ENCODE data around the gene PERCC1.

PERCC1 gene

GRCh38 chr16:1426734-1427471 lies 4.0 kb upstream of the PERCC1 start:
- peaks cover 4% of the 10 kb centered on the region for H3K4me1 Mint-ChIP-seq (ENCODE audit: low read depth)
- H3K36me3 Mint-ChIP-seq, result no peaks in the 10 kb centered on the region
- no peaks in the 10 kb centered on the region for H3K27me3 Mint-ChIP-seq
- no peak overlapping the region for H3K4me3 Mint-ChIP-seq
- no peaks in the 10 kb centered on the region for H3K9me3 Mint-ChIP-seq (ENCODE audit: low read depth)
- H3K27ac Mint-ChIP-seq, result no peak overlapping the region

GRCh38 chr16:1427473-1428461 lies 3.1 kb upstream of the PERCC1 start:
- Mint-ChIP-seq H3K9me3 (ENCODE audit: low read depth) (no peaks in the 10 kb centered on the region), H3K27me3 (no peaks in the 10 kb centered on the region), H3K36me3 (no peaks in the 10 kb centered on the region), H3K27ac (no peak overlapping the region), H3K4me3 (no peak overlapping the region), H3K4me1 (ENCODE audit: low read depth) (no peaks in the 10 kb centered on the region)

GRCh38 chr16:1428511-1428910 lies 2.4 kb upstream of the PERCC1 start:
- H3K4me3 Mint-ChIP-seq, result no peak overlapping the region
- no peaks in the 10 kb centered on the region for H3K27me3 Mint-ChIP-seq
- H3K36me3 Mint-ChIP-seq, result no peaks in the 10 kb centered on the region
- H3K27ac Mint-ChIP-seq, result no peak overlapping the region
- H3K9me3 Mint-ChIP-seq (ENCODE audit: low read depth), result no peaks in the 10 kb centered on the region
- H3K4me1 Mint-ChIP-seq (ENCODE audit: low read depth), result no peaks in the 10 kb centered on the region

- Mint-ChIP-seq H3K27me3 (no peaks in the 10 kb centered on the region), H3K9me3 (ENCODE audit: low read depth) (no peaks in the 10 kb centered on the region), H3K4me1 (ENCODE audit: low read depth) (no peaks in the 10 kb centered on the region), H3K36me3 (no peaks in the 10 kb centered on the region), H3K4me3 (no peak overlapping the region), H3K27ac (no peak overlapping the region)
Measured at GRCh38 chr16:1429012-1429411, 1.9 kb upstream of the PERCC1 start.

GRCh38 chr16:1429631-1430030 lies 1.2 kb upstream of the PERCC1 start:
- Mint-ChIP-seq H3K9me3 (ENCODE audit: low read depth) (no peaks in the 10 kb centered on the region), H3K27ac (no peak overlapping the region), H3K27me3 (no peaks in the 10 kb centered on the region), H3K4me1 (ENCODE audit: low read depth) (no peaks in the 10 kb centered on the region), H3K4me3 (no peak overlapping the region), H3K36me3 (no peaks in the 10 kb centered on the region)

- H3K4me1 Mint-ChIP-seq (ENCODE audit: low read depth), result no peaks in the 10 kb centered on the region
- H3K9me3 Mint-ChIP-seq (ENCODE audit: low read depth), result no peaks in the 10 kb centered on the region
- no peak overlapping the region for H3K4me3 Mint-ChIP-seq
- no peaks in the 10 kb centered on the region for H3K36me3 Mint-ChIP-seq
- no peaks in the 10 kb centered on the region for H3K27me3 Mint-ChIP-seq
- no peak overlapping the region for H3K27ac Mint-ChIP-seq
Measured at GRCh38 chr16:1430214-1430758, 592 bp upstream of the PERCC1 start.

- H3K27ac Mint-ChIP-seq, result peak overlapping the region; percentile 79
- no peaks in the 10 kb centered on the region for H3K4me1 Mint-ChIP-seq (ENCODE audit: low read depth)
- H3K27me3 Mint-ChIP-seq, result no peaks in the 10 kb centered on the region
- peak overlapping the region; percentile 67 for H3K4me3 Mint-ChIP-seq
- no peaks in the 10 kb centered on the region for H3K9me3 Mint-ChIP-seq (ENCODE audit: low read depth)
- H3K36me3 Mint-ChIP-seq, result no peaks in the 10 kb centered on the region
Measured at GRCh38 chr16:1431497-1432270, 806 bp downstream of the PERCC1 start.

- H3K36me3 Mint-ChIP-seq, result no peaks in the 10 kb centered on the region
- H3K27ac Mint-ChIP-seq, result peak overlapping the region; percentile 79
Measured at GRCh38 chr16:1432388-1433262, 1.7 kb downstream of the PERCC1 start.

GRCh38 chr16:1433263-1433560 lies 2.3 kb downstream of the PERCC1 start:
- Mint-ChIP-seq H3K36me3 (no peaks in the 10 kb centered on the region), H3K4me1 (ENCODE audit: low read depth) (no peaks in the 10 kb centered on the region), H3K27me3 (no peaks in the 10 kb centered on the region), H3K27ac (no peak overlapping the region), H3K9me3 (ENCODE audit: low read depth) (no peaks in the 10 kb centered on the region), H3K4me3 (no peak overlapping the region)

More at GRCh38 chr16:1432388-1433262, 1.7 kb downstream of the PERCC1 start:
- Mint-ChIP-seq H3K27me3 (no peaks in the 10 kb centered on the region), H3K4me3 (peak overlapping the region; percentile 67), H3K9me3 (ENCODE audit: low read depth) (no peaks in the 10 kb centered on the region), H3K4me1 (ENCODE audit: low read depth) (no peaks in the 10 kb centered on the region)

- H3K36me3 Mint-ChIP-seq, result no peaks in the 10 kb centered on the region
- H3K27ac Mint-ChIP-seq, result no peak overlapping the region
- H3K4me3 Mint-ChIP-seq, result no peak overlapping the region
- no peaks in the 10 kb centered on the region for H3K27me3 Mint-ChIP-seq
- H3K4me1 Mint-ChIP-seq (ENCODE audit: low read depth), result no peaks in the 10 kb centered on the region
- no peaks in the 10 kb centered on the region for H3K9me3 Mint-ChIP-seq (ENCODE audit: low read depth)
Measured at GRCh38 chr16:1433756-1434155, 2.9 kb downstream of the PERCC1 start.

GRCh38 chr16:1434644-1435592 lies 4.0 kb downstream of the PERCC1 start:
- Mint-ChIP-seq H3K27ac (no peak overlapping the region), H3K4me1 (ENCODE audit: low read depth) (no peaks in the 10 kb centered on the region), H3K36me3 (no peaks in the 10 kb centered on the region), H3K27me3 (no peaks in the 10 kb centered on the region), H3K4me3 (no peak overlapping the region), H3K9me3 (ENCODE audit: low read depth) (no peaks in the 10 kb centered on the region)

- Mint-ChIP-seq H3K9me3 (ENCODE audit: low read depth) (no peaks in the 10 kb centered on the region), H3K27me3 (no peaks in the 10 kb centered on the region), H3K36me3 (no peaks in the 10 kb centered on the region), H3K27ac (no peak overlapping the region), H3K4me3 (no peak overlapping the region), H3K4me1 (ENCODE audit: low read depth) (no peaks in the 10 kb centered on the region)
Measured at GRCh38 chr16:1435921-1436697, 5.2 kb downstream of the PERCC1 start.

Measured in activated naive CD8-positive, alpha-beta T cell (primary cell).